Measurements from ENCODE around the gene COPS6.

COPS6 gene

DNA sequence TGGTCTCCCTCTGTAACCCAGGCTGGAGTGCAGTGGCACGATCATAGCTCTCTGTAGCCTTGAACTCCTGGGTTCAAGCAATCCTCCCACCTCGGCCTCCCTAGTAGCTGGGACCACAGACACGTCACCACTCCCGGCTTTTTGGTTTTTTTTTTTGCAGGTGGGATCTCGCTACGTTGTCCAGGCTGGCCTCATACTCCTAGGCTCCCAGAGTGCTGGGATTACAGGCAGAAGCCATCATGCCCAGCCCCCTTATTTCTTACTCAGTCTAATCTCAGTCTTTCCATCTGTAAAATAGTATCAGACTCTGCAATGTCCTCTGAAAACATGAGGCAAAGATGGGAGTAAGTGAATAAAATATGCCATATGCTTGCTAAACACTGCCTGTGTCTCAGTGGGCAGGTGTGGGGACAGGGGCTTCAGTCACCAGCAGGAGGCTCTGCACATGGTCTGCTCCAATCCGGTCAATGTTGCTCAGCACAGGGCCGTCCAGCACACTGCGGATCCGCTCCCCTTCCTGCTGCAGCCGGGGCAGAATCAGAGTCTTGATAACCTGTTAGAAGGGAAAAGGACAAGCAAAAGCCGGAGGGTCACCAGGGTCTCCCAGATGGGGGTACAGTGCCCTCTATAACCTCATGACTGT is 20.9 kb downstream of the COPS6 start:
- DNase-seq (ENCODE audit: low spot score) = no peak
- no peak overlapping the region for H3K27ac ChIP-seq
- H3K4me3 ChIP-seq = no peak overlapping the region
- TF ChIP-seq, protein P1, sequence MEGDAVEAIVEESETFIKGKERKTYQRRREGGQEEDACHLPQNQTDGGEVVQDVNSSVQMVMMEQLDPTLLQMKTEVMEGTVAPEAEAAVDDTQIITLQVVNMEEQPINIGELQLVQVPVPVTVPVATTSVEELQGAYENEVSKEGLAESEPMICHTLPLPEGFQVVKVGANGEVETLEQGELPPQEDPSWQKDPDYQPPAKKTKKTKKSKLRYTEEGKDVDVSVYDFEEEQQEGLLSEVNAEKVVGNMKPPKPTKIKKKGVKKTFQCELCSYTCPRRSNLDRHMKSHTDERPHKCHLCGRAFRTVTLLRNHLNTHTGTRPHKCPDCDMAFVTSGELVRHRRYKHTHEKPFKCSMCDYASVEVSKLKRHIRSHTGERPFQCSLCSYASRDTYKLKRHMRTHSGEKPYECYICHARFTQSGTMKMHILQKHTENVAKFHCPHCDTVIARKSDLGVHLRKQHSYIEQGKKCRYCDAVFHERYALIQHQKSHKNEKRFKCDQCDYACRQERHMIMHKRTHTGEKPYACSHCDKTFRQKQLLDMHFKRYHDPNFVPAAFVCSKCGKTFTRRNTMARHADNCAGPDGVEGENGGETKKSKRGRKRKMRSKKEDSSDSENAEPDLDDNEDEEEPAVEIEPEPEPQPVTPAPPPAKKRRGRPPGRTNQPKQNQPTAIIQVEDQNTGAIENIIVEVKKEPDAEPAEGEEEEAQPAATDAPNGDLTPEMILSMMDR (IDR thresholded peaks at IDR 0.05) = no peak

DNA sequence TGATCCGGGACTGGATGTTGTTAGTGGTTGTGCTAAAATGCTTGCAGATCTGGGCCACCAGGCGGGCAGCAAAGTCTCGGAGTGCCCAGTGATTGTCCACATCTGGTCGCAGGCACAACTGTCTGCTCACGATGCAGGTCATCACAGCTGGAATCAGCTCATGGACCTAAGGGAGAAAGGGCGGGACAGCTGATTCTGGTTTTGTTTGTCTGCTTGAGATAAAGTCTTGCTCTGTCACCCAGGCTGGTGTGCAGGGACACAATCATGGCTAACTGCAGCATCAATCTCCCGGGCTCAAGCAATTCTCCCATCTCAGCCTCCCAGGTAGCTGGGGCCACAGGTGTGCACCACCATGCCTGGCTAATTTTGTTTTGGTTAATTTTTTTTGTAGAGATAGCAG is 22.4 kb downstream of the COPS6 start:
- no peak for DNase-seq (ENCODE audit: low spot score)
- no peak overlapping the region for H3K4me3 ChIP-seq
- TF ChIP-seq, protein P1 (IDR thresholded peaks at IDR 0.05) = no peak
- H3K27ac ChIP-seq = no peak overlapping the region

DNA sequence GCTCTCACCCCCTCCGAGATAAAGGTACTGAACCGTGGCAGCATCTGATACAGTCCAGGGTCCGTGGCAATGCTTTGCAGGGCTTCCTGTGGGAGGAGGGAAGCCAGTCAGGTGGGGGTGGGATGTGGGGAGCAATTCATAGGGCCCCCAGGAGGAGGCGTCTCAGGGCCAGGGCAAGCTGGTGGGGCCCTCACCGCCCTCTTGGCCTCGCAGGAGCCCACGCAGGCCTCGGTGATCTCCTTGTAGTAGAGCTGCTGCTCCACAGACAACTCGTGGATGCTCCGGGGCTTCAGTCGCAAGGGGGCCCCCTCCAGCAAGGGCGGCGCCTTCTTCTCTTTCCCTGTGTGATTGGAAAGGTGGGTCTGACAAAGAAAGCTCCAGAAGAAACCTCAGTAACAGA is 23.1 kb downstream of the COPS6 start:
- no peak overlapping the region for H3K4me3 ChIP-seq
- TF ChIP-seq, protein P1 (IDR thresholded peaks at IDR 0.05) = no peak
- no peak for DNase-seq (ENCODE audit: low spot score)
- H3K27ac ChIP-seq = no peak overlapping the region

DNA sequence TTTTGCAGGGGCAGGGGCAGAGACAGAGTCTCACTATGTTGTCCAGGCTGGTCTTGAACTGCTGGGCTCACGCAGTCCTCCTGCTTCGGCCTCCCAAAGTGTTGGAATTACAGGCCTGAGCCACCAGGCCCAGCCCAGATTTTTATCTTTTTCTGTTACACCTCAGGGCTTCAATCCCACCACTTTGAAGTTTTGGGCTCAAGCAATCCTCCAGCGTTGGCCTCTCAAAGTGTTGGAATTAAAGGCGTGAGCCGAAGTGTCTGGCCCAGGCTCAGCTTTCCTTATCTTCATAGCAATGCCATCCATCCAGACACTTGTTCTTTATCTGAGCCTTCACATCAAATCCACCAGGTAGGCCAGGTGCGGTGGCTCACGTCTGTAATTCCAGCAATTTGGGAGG is 26.3 kb downstream of the COPS6 start:
- no peak for DNase-seq (ENCODE audit: low spot score)
- no peak overlapping the region for H3K4me3 ChIP-seq
- TF ChIP-seq, protein P1 (IDR thresholded peaks at IDR 0.05) = no peak
- H3K27ac ChIP-seq = no peak overlapping the region

DNA sequence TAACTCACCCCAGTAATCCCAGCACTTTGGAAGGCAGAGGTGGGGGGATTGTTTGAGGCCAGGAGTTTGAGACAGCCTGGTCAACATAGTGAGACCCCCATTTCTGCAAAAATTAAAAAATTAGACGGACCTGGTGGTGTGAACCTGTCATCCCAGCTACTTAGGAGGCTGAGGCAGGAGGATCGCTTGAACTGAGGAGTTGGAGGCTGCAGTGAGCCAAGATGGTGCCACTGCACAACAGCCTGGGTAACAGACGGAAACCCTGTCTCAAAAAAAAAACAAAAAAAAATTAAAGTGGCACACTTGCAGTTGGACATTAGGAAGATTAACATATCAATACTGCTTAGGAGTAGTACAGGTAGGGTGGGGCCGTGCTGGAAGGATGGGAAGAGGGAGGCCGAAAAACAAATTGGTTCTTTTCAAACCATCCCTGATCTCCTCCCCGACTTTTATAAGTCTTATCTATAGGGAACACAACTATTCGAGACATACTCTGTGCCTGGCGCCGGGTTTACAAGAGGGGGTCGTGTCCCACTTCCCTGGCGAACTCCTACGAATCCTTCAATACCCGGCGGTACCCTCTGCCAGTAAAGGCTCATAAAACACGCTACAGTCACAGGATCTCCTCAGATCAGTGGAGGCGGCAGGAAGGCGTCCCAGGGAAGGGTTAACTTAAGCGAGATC is 29.8 kb downstream of the COPS6 start:
- Histone ChIP-seq H3K27ac (peak overlapping the region; percentile 85 to 91), H3K4me3 (peak overlapping the region; percentile 98)
- TF ChIP-seq, protein P1 (IDR thresholded peaks at IDR 0.05) = no peak
- DNase-seq (ENCODE audit: low spot score) = no peak

DNA sequence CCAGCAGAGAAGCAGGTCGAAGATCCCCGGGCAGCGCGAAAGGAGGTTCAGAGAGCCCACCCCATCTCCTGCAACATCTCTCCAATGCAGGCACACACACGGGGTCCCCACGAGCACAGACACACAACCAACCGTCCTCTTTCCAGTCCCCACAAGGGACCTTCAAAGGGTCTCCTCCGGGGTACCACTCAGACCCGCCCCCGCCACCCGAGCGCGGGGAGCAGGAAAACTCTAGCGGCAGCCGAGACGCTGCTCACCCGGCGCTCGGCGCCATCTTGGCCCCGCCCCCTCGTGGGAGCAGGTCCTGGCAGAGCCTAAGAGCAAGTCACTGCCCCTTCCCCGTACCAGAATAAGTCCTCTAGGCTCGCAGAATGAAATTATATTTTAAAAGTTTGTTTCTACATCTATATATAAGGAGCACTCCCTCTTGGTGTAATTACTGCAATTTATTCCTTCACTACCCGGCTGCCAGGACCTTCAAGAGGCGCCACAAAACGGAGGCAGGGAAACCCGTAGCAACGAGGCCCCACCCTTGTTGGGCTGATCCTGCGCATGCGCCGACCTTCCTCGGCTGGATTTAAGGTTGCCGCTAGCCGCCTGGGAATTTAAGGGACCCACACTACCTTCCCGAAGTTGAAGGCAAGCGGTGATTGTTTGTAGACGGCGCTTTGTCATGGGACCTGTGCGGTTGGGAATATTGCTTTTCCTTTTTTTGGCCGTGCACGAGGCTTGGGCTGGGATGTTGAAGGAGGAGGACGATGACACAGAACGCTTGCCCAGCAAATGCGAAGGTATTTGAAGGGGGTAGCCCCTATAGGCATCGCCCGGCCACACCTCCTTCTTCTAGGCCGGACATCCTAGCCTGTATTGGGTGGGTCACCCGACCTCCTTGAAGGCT is 30.6 kb downstream of the COPS6 start, which contains the start of the genes CNPY4 and TAF6:
CNPY4 (plus strand) TSS at position 563 of the 898 bp plus-strand sequence; CDS start at position 674, 111 bp downstream.
TAF6 (minus strand) TSS at position 287 of the 898 bp plus-strand sequence. CDS start 5,149 bp downstream, outside the sequence.
- peak; percentile 94 for DNase-seq (ENCODE audit: low spot score)
- TF ChIP-seq, protein P1 (IDR thresholded peaks at IDR 0.05) = no peak
- Histone ChIP-seq H3K4me3 (peak within 1 kb of the TSS; percentile 98), H3K27ac (peak within 1 kb of the TSS; percentile 85 to 91)

Data from coronary artery (tissue), 2 donors.